ENCODE results near the gene PTGDR.

The PTGDR gene

DNA sequence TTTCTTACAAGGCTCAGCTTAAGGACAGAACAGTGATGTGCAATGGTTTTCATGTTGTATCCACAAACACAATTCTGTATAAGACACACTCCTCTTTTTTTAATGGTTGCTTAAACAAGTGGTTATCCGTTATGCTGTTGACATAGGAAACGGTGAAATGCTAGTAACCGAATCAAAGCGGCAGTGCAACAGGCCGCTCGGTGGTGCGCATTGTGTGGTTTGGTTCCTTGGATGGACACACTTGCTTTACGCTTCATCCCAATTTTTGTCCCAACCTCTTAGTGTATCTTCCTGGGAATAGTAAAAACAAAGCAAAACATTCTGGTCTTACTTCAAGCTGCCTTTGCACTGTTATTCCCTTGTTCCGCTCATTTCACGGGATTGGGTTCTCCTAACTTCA is 46.0 kb downstream of the PTGDR start:
- DNase-seq = no peak

DNA sequence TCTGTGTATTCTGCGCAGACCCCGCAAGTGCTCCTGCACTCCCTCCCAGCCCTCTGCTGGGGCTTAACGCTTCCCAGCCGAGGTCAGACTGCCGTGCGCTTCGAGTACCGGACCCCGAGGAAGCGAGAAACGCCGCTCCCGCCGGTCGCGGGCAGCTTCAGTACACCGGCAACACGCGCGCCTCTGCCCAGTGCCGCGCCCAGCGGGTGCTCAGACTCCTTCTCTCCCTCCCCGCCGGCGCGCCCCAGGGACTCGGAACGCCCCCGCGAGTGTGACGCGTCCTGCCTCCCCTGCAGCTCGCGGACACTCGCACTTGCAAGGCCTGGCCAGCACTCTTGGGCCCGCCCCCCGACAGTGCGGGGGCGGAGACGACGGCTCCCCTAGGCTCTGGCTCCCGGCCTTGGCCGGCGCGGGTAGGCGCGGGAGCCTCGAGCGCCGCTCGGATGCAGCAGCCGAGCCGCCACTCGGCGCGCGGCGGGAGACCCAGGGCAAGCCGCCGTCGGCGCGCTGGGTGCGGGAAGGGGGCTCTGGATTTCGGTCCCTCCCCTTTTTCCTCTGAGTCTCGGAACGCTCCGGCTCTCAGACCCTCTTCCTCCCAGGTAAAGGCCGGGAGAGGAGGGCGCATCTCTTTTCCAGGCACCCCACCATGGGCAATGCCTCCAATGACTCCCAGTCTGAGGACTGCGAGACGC is 46.6 kb downstream of the PTGDR start, which contains the start of gene PTGER2:
Gene PTGER2 (plus strand): TSS at position 410 of the 692 bp plus-strand sequence. CDS start 237 bp downstream, at position 647.
- peak; percentile 61 to 68 for DNase-seq

DNA sequence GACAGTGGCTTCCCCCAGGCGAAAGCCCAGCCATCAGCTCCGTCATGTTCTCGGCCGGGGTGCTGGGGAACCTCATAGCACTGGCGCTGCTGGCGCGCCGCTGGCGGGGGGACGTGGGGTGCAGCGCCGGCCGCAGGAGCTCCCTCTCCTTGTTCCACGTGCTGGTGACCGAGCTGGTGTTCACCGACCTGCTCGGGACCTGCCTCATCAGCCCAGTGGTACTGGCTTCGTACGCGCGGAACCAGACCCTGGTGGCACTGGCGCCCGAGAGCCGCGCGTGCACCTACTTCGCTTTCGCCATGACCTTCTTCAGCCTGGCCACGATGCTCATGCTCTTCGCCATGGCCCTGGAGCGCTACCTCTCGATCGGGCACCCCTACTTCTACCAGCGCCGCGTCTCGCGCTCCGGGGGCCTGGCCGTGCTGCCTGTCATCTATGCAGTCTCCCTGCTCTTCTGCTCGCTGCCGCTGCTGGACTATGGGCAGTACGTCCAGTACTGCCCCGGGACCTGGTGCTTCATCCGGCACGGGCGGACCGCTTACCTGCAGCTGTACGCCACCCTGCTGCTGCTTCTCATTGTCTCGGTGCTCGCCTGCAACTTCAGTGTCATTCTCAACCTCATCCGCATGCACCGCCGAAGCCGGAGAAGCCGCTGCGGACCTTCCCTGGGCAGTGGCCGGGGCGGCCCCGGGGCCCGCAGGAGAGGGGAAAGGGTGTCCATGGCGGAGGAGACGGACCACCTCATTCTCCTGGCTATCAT is 47.3 kb downstream of the PTGDR start:
- peak in 1 of 2 donors; percentile 25 for DNase-seq

DNA sequence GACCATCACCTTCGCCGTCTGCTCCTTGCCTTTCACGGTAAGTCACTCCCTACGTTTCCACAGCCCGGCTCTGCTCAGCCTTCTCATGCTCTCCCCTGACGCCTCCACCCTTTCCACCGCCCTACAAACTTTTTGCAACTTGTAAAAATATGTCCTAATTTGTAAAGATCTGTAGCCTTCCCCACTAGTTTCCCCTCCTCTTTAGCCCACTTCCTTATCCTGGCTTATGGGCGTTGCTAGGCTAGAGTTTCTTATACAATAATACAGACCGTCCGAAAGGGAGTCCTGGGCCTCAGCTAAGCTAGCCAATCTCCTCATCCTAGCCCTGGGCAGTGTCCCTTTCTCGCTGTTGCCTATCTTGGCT is 47.8 kb downstream of the PTGDR start:
- DNase-seq = no peak

DNA sequence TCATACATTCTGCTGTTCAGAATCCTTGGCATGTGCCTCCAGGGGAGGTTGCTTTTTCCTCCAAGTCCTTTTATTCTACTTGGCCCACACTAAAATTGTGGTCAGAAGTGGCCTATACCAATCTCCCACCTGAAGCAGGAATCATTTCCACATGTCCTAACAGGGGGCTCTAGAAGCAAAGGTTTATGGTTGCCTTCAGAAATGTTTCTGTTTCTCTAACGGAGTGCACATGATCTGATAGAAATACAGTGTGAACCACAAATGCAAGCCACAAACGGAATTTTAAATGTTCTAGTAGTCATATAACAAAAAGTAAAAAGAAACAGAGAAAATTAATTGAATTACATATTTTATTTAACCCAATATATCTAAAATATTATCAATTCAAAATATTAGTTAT is 50.6 kb downstream of the PTGDR start:
- DNase-seq = no peak

DNA sequence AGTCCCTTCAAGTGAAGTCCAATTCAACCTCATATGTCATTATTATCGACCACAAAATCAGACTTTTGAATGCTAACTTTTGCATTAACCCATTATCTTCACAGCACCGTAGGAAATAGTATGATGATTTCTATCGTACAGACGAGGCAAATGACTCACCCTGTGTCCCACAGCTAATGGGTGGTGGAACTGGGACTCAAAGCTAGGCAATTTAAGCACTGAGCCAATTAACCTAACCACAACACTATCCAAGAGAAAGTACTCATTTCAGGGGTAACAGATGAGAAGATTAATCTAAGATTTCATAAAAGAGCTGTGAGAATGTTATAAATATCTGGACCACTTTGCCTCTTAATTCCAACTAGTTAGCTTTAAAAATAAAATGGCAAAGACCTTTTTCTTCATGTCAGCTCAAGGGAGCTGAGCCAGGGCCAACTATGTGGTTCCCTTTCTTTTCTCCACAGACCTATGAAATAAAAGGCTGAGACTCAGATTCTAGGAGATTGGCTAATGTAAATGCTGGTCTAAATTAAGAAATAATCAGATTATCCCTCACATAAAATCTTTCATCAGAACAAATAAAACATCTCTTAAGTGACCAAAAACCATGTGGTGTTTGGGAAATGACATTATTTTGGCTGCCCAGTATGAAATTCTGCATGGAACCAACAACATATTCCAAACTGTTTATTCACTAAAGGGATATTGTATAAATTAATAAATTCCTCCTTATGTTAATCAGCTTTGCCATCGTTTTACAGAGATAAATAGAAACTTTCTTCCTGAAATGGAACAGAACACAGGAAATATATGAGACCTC is 51.5 kb downstream of the PTGDR start:
- DNase-seq = no peak

DNA sequence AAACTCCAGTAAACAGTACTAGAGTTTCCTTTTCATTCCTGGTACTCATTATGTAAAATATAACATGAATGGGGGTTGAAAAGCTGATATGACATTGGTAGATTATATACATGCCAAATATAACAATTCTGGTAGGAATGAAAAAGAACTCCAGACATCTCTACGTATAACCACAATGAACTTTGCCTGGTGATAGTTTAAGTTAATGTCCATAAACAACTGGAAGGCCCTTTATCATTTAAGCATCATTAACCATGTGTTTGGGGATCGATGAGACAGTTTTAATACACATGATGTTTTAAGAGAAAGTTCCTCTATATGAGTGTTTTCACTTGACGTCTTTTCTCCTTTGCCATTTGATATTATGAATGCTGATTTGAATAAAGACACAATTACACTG is 52.4 kb downstream of the PTGDR start:
- no peak for DNase-seq

DNA sequence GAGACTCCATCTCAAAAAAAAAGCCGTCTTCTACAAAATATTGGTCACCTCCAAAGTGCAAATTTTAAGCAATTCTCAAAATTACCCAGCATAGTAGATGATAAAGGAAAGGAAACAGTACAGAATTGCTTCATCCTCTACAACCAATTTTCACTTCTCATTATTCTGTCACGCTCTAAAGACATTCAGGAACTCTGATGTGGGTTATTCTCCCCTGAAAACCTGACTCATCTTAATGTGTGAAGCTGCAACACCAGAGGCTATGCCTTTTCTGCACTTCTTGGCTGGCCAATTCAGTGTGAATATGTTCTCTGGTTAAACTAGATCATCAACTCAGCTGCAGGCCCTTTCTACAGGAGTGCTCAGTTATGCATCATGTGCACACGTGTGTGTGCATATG is 57.6 kb downstream of the PTGDR start:
- DNase-seq = no peak

DNA sequence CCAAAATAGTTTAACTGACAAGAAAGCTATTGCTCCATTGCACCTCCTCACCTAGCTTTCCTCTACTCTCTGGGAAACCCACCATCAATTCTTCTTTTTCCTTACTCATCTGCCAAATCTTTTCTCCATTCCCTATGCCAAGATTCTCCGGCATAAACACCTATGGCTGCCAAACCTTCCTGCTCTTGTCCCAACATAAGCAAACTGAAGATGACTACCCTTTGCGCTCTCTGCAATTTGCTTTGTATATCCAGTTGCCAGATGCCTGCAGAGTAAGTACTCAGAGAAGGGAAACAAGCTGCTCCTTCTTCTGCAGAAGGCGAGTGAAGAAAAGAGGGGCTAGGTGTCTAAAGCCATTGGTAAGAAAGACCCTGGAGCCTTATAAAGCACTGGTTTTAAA is 58.1 kb downstream of the PTGDR start:
- DNase-seq = no peak

Measured in stimulated activated CD4-positive, alpha-beta T cell treated with anti-CD3 and anti-CD28 coated beads, Interleukin-2, amount 100 ng/mL, for 48 hours (primary cell).